SU-DHL-6 (cell line): Measurements from ENCODE around the gene FOXO4.

Experiments
- H2AFZ ChIP-seq: fragments of 200-600 bp; sonication (generic); 2 replicates; pipeline ENCODE4 v1.6.1; 2014; ENCODE audit warnings: low read depth, mild to moderate bottlenecking, moderate library complexity, mixed read lengths, antibody characterized with exemption, low read length; ENCODE audit not compliant: severe bottlenecking
- H3F3A ChIP-seq: fragments of 200-600 bp; shearing (Covaris generic); 2 replicates; pipeline ENCODE4 v1.6.0; 2016; ENCODE audit warnings: antibody characterized with exemption, mild to moderate bottlenecking; ENCODE audit not compliant: insufficient read depth
- H3K27ac ChIP-seq: fragments of 200-600 bp; sonication (generic); 2 replicates; pipeline ENCODE4 v1.5.1; 2016; ENCODE audit warnings: low read depth, mild to moderate bottlenecking, low read length, moderate library complexity, mixed read lengths
- H3K27me3 ChIP-seq: fragments of 200-600 bp; sonication (generic), shearing (Covaris generic); 2 replicates; pipeline ENCODE4 v1.6.0; 2014; ENCODE audit warnings: mild to moderate bottlenecking, low read length
- H3K36me3 ChIP-seq: fragments of 200-600 bp; sonication (generic); 2 replicates; pipeline ENCODE4 v1.6.1; 2014; ENCODE audit warnings: mild to moderate bottlenecking, low read length, mixed read lengths
- H3K4me2 ChIP-seq: fragments of 300-600, 200-600 bp; shearing (Covaris generic), sonication (generic); 2 replicates; pipeline ENCODE4 v1.6.0; 2014; ENCODE audit warnings: low read length, low read depth, mild to moderate bottlenecking; ENCODE audit not compliant: poor library complexity, severe bottlenecking
- H3K4me3 ChIP-seq: fragments of 200-600 bp; sonication (generic); 2 replicates; pipeline ENCODE4 v1.5.1; 2014; ENCODE audit warnings: antibody characterized with exemption, low read length, mild to moderate bottlenecking, mixed read lengths; ENCODE audit not compliant: insufficient read depth, poor library complexity, severe bottlenecking
- H3K79me2 ChIP-seq: fragments of 200-600 bp; sonication (generic); 2 replicates; pipeline ENCODE4 v1.6.1; 2014; ENCODE audit warnings: mild to moderate bottlenecking, low read length, moderate library complexity; ENCODE audit not compliant: insufficient read depth
- H3K9ac ChIP-seq: fragments of 200-600 bp; sonication (generic); 2 replicates; pipeline ENCODE4 v1.7.0; 2014; ENCODE audit warnings: mild to moderate bottlenecking, low read length
- H3K9me2 ChIP-seq: fragments of 200-600 bp; sonication (generic); replicated peaks from 2 replicates; pipeline ENCODE4 v1.6.1; 2014; ENCODE audit warnings: low read length; ENCODE audit not compliant: insufficient read depth
- H3K9me3 ChIP-seq: fragments of 200-600 bp; sonication (generic); 2 replicates; pipeline ENCODE4 v1.6.1; 2014; ENCODE audit warnings: low read length, mixed read lengths; ENCODE audit not compliant: insufficient read depth
- H4K20me1 ChIP-seq: fragments of 200-600 bp; sonication (generic); 2 replicates; pipeline ENCODE4 v1.6.1; 2014; ENCODE audit warnings: low read depth, mild to moderate bottlenecking, antibody characterized with exemption, low read length, moderate library complexity, mixed read lengths
- CTCF ChIP-seq: fragments of 200-600 bp; sonication (generic); IDR thresholded peaks from one replicate; pipeline ENCODE4 v1.5.1; 2017; ENCODE audit warnings: antibody characterized with exemption, mild to moderate bottlenecking, low read length, moderate library complexity; ENCODE audit not compliant: insufficient read depth, poor library complexity, severe bottlenecking
- EZH2phosphoT487 ChIP-seq: fragments of 200-600 bp; sonication (generic), shearing (Covaris generic); conservative IDR thresholded peaks from 2 replicates; pipeline ENCODE4 v1.6.1; 2018; ENCODE audit warnings: mild to moderate bottlenecking, antibody characterized with exemption, low read length, moderate library complexity, mixed read lengths

FOXO4 gene

GRCh38 chrX:71106427-71106826 lies 10.8 kb downstream of the FOXO4 start, which contains the start of gene CXorf65:
Gene CXorf65, minus strand, starts transcription at chrX:71106740. Its CDS starts 184 bp downstream, at chrX:71106556.
- no peak within 1 kb of the TSS for H3K4me2 ChIP-seq
- H3F3A ChIP-seq, result no peaks in the 10 kb centered on the region
- peaks cover 11% of the 10 kb centered on the region; the same call in 1 of the 2 replicates for H3K79me2 ChIP-seq
- no peak within 1 kb of the TSS for H3K4me3 ChIP-seq
- no peaks in the 10 kb centered on the region for H3K36me3 ChIP-seq
- no peaks in the 10 kb centered on the region for H3K27me3 ChIP-seq
- TF ChIP-seq EZH2phosphoT487 (no peak), CTCF (no peak)
- no peak within 1 kb of the TSS for H3K9ac ChIP-seq
- no peaks in the 10 kb centered on the region for H3K9me3 ChIP-seq
- H2AFZ ChIP-seq, result no peak within 1 kb of the TSS
- H3K27ac ChIP-seq, result no peak within 1 kb of the TSS
- no peaks in the 10 kb centered on the region for H4K20me1 ChIP-seq
- H3K9me2 ChIP-seq, result no peaks in the 10 kb centered on the region

GRCh38 chrX:71107245-71107644 lies 11.6 kb downstream of the FOXO4 start:
- Histone ChIP-seq H2AFZ (no peak overlapping the region), H3K9me2 (no peaks in the 10 kb centered on the region), H3K4me2 (no peak overlapping the region), H3K27ac (no peak overlapping the region), H3K27me3 (no peaks in the 10 kb centered on the region), H3F3A (peaks cover 7% of the 10 kb centered on the region), H3K9ac (no peak overlapping the region), H3K4me3 (no peak overlapping the region), H4K20me1 (no peaks in the 10 kb centered on the region), H3K36me3 (no peaks in the 10 kb centered on the region), H3K79me2 (peaks cover 16% of the 10 kb centered on the region; the same call in 1 of the 2 replicates), H3K9me3 (no peaks in the 10 kb centered on the region)
- TF ChIP-seq EZH2phosphoT487 (no peak), CTCF (no peak)

GRCh38 chrX:71107762-71108360 lies 12.2 kb downstream of the FOXO4 start:
- TF ChIP-seq CTCF (no peak), EZH2phosphoT487 (no peak)
- H3K9me2 ChIP-seq, result no peaks in the 10 kb centered on the region
- no peak overlapping the region for H2AFZ ChIP-seq
- no peak overlapping the region for H3K9ac ChIP-seq
- H3K79me2 ChIP-seq, result peaks cover 16% of the 10 kb centered on the region; the same call in 1 of the 2 replicates
- H3K4me2 ChIP-seq, result no peak overlapping the region
- no peaks in the 10 kb centered on the region for H3K36me3 ChIP-seq
- H4K20me1 ChIP-seq, result no peaks in the 10 kb centered on the region
- H3K27me3 ChIP-seq, result no peaks in the 10 kb centered on the region
- H3K9me3 ChIP-seq, result no peaks in the 10 kb centered on the region
- peaks cover 10% of the 10 kb centered on the region for H3F3A ChIP-seq
- H3K4me3 ChIP-seq, result no peak overlapping the region
- no peak overlapping the region for H3K27ac ChIP-seq
